Duodenal mucosa (tissue), 2 donors: ENCODE measurements around the gene WNT5B.

Experiments
- H3K27ac ChIP-seq: one replicate; pipeline ENCODE4 v1.7.0; 2013; ENCODE audit warnings: low read depth, low read length
- H3K27me3 ChIP-seq, 2 donors: one replicate each; pipeline ENCODE4 v1.7.0; 2013; ENCODE audit warnings: low read length in 2 of 2, control low read depth in 1 of 2; ENCODE audit not compliant: insufficient read depth in 2 of 2, control insufficient read depth in 1 of 2
- H3K36me3 ChIP-seq, 2 donors: one replicate each; pipeline ENCODE4 v1.7.0; 2013; ENCODE audit warnings: low read length in 2 of 2, control low read depth in 1 of 2; ENCODE audit not compliant: insufficient read depth in 2 of 2, control insufficient read depth in 1 of 2
- H3K4me1 ChIP-seq, 2 donors: one replicate each; pipeline ENCODE4 v1.7.0; 2013; ENCODE audit warnings: low read length in 2 of 2, control low read depth in 1 of 2; ENCODE audit not compliant: insufficient read depth in 2 of 2, control insufficient read depth in 1 of 2
- H3K4me3 ChIP-seq, 2 donors: one replicate each; pipeline ENCODE4 v1.7.0; 2013; ENCODE audit warnings: low read length in 2 of 2, low read depth in 1 of 2
- H3K9ac ChIP-seq, 2 donors: one replicate each; pipeline ENCODE4 v1.7.0; 2013; ENCODE audit warnings: low read length in 2 of 2, low read depth in 1 of 2
- H3K9me3 ChIP-seq, 2 donors: one replicate each; pipeline ENCODE4 v1.7.0; 2013; ENCODE audit warnings: low read length in 2 of 2, control low read depth in 1 of 2; ENCODE audit not compliant: control insufficient read depth in 1 of 2

WNT5B gene

DNA sequence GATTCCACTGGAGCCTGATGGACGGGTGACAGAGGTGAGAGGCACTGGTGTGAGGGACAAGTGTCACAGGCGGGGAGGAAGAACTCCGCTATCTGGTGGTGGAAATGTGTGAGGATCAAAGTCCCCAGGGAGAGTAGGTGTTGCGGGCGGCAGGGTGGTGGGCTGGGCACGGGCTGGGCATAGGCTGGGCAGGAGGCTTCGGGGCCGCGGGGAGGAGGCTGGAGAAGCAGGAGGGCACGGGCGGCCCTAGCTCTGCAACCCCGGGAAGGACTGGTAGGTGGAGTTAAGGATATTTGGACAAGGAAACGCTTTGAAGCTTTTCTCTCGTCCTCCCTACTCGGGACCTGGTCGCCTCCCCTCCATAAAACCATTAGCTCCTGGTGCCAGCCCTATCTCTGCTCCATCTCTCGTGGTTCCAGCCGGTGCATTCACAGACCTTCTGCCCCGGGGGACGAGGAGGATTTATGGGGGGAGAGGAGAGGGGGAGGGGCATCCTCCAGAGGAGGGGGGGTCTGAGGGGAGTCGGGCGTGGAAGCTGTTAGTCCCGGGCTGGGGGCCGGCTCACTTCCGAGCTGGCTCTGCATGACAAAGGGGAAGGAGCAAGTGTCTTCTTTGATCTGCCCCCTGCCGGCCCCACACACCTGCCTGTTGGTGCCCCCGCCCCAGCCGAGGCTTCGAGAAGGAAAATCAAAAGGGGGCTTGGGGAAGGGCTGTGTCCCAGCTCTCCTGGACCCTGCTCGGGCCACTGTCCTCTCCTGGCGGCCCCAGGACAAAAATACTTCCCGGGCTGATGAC is 504 bp downstream of the WNT5B start:
- Histone ChIP-seq H3K36me3 (no peaks in the 10 kb centered on the region), H3K4me1 (peaks cover 19 to 30% of the 10 kb centered on the region in 2 donors), H3K9ac (peak overlapping the region; percentile 24 to 27), H3K27ac (no peak overlapping the region), H3K4me3 (peak overlapping the region; percentile 24 to 60), H3K9me3 (no peaks in the 10 kb centered on the region), H3K27me3 (peaks cover 8% of the 10 kb centered on the region in 2 donors)

- peak overlapping the region in 1 of 2 donors; percentile 32 for H3K9ac ChIP-seq
- H3K27me3 ChIP-seq = peaks cover 8% of the 10 kb centered on the region in 2 donors
- H3K9me3 ChIP-seq = no peaks in the 10 kb centered on the region
- H3K4me3 ChIP-seq = peak overlapping the region; percentile 24 to 60
- H3K27ac ChIP-seq = no peak overlapping the region
- H3K4me1 ChIP-seq = peaks cover 22 to 32% of the 10 kb centered on the region in 2 donors
- no peaks in the 10 kb centered on the region for H3K36me3 ChIP-seq
These were observed 1.2 kb downstream of the WNT5B start for GRCh38 chr12:1630133-1630826.

DNA sequence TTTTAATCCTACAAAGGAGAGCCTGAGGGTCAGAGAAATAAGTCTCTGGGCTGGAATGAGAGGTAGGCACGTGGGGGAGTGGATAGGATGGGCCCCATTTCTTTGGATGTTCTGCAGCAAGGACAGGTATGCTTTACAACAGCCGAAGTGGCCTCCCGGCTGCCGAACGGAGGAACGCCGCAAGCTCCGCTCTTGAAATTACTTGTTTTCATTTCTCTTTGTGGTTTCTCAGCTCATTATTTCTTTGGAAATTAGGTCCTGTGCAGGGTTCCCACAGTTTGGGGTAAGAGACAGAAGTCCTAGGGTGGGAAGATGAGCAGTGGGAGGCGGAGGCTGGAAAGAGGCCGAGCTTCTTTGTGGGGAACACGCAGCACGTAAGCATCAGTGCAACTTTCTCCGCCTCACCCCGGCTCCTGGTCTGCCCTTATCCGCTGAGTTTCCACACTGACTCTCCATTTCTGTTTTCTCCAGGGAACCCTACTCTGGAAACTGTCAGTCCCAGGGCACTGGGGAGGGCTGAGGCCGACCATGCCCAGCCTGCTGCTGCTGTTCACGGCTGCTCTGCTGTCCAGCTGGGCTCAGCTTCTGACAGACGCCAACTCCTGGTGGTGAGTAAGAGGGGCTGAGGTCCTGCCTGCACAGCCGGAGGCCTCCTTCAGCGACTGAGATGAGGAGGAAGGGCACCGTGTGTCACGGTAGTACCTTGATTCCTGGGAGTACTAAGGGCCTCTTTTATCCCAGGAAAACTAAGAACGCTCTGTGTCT is 2.0 kb downstream of the WNT5B start:
- Histone ChIP-seq H3K36me3 (no peaks in the 10 kb centered on the region), H3K27ac (no peak overlapping the region), H3K9me3 (no peaks in the 10 kb centered on the region), H3K4me3 (peak overlapping the region; percentile 24 to 60), H3K4me1 (peaks cover 22 to 29% of the 10 kb centered on the region in 2 donors), H3K27me3 (peaks cover 8% of the 10 kb centered on the region in 2 donors), H3K9ac (no peak overlapping the region)

GRCh38 chr12:1632702-1633101 is 3.7 kb downstream of the WNT5B start:
- Histone ChIP-seq H3K4me1 (peaks cover 22 to 29% of the 10 kb centered on the region in 2 donors), H3K9me3 (no peaks in the 10 kb centered on the region), H3K9ac (no peak overlapping the region), H3K36me3 (no peaks in the 10 kb centered on the region), H3K27ac (no peak overlapping the region), H3K4me3 (no peak overlapping the region), H3K27me3 (peaks cover 5 to 8% of the 10 kb centered on the region in 2 donors)

- no peaks in the 10 kb centered on the region for H3K9me3 ChIP-seq
- H3K27me3 ChIP-seq = peaks cover 5 to 8% of the 10 kb centered on the region in 2 donors
- H3K36me3 ChIP-seq = no peaks in the 10 kb centered on the region
- no peak overlapping the region for H3K4me3 ChIP-seq
- no peak overlapping the region for H3K27ac ChIP-seq
- peaks cover 22 to 29% of the 10 kb centered on the region in 2 donors for H3K4me1 ChIP-seq
- no peak overlapping the region for H3K9ac ChIP-seq
These were observed 4.4 kb downstream of the WNT5B start for GRCh38 chr12:1633459-1633858.

DNA sequence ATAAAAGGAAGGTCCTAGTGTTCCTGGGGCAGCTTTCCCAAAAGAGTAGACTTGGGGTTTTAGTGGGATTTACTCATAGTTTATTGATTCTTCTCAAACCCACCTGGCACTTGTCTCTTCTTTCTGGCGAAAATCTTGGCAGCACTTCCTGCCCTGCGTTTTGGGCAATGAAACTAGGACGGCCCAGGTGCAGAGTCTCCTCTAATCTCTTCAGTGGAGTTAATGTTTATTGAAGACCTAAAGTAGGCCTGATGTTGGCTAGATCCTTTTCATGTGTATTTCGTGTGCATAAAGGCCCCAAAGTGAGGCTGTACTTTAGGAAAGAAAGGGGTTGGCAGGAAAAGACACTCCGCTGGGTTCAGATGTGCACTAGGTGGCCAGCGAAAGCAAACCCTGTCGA is 5.1 kb downstream of the WNT5B start:
- Histone ChIP-seq H3K4me3 (peak overlapping the region in 1 of 2 donors; percentile 34), H3K36me3 (no peaks in the 10 kb centered on the region), H3K9me3 (no peaks in the 10 kb centered on the region), H3K27me3 (peaks cover 5 to 8% of the 10 kb centered on the region in 2 donors), H3K9ac (peak overlapping the region in 1 of 2 donors; percentile 15), H3K4me1 (peaks cover 19 to 25% of the 10 kb centered on the region in 2 donors), H3K27ac (no peak overlapping the region)

DNA sequence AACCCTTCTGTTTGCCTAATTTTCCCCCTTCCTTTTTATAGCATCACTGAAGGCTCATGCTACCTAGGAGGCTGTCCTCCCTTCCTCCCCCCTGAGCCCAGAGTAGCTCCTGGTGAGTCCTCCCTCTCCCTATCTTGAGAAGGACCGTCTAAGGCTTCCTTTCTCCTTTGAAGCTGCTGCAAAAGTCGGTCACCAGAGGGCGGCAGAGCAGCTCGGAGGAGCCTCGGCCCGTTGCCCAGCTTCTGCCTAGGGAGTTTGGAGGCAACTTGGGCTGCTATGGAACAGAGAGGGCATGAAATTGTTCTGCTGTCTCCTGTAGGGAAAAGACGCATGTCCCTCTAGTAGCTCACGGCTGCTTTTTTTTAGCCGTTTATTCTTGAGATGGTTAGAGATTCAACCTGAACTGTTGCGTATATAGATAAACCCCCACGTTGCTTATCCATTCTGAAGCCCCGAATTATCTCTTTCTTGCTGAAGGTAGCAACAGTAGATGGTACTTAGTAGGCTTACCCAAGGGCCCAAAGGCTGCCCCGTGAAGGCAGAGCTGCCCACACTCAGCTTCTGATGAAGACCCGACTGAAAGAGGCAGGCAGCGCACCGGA is 5.7 kb downstream of the WNT5B start:
- H3K9ac ChIP-seq = peak overlapping the region in 1 of 2 donors; percentile 15
- no peaks in the 10 kb centered on the region for H3K9me3 ChIP-seq
- H3K27ac ChIP-seq = no peak overlapping the region
- H3K4me3 ChIP-seq = peak overlapping the region in 1 of 2 donors; percentile 34
- H3K36me3 ChIP-seq = no peaks in the 10 kb centered on the region
- peaks cover 5 to 8% of the 10 kb centered on the region in 2 donors for H3K27me3 ChIP-seq
- H3K4me1 ChIP-seq = peaks cover 16 to 21% of the 10 kb centered on the region in 2 donors

DNA sequence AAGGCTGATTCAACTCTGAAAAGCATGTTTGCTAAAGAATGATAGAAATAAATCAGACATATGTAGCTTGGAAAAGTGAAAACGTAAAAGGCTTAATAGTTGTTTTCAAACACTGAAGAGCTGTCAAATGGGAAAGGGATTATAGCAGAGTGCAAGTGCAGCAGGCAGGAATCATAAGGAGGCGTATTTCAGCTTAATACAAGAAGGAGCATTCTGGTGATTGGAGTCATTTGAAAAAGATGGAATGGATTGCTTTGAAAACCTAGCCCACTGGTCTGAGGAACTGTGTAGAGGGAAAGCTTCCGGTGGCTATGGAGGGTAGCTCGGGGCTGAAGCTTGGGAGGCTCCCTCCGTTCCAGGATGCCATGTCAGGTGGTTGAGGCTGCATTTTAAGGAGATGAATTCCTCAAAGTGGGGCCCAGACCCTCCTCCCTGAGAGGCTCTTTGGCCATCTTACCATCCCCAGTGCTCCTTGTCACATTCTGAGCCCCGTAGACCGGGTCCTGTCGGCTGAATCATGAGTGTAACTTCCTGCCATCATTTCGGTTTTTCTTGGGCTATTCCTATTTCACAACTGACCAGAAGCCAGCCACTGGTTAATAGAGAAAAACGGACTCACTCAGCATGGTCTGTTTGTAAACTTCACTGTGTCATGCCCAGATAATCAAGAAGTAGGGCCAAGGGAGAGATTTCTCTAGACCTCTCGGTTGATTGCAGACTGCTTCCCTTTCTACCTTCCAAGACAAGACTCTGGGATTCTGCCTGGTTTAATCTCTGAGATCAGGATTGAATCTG is 6.5 kb downstream of the WNT5B start:
- Histone ChIP-seq H3K4me1 (peaks cover 14 to 18% of the 10 kb centered on the region in 2 donors), H3K9me3 (no peaks in the 10 kb centered on the region), H3K36me3 (no peaks in the 10 kb centered on the region), H3K4me3 (no peak overlapping the region), H3K9ac (no peak overlapping the region), H3K27ac (no peak overlapping the region), H3K27me3 (peaks cover 4 to 8% of the 10 kb centered on the region in 2 donors)

GRCh38 chr12:1638203-1638602 is 9.2 kb downstream of the WNT5B start:
- Histone ChIP-seq H3K4me3 (no peak overlapping the region), H3K4me1 (peaks cover 12 to 14% of the 10 kb centered on the region in 2 donors)

More at GRCh38 chr12:1638203-1638602, 9.2 kb downstream of the WNT5B start:
- H3K9me3 ChIP-seq = no peaks in the 10 kb centered on the region
- H3K36me3 ChIP-seq = no peaks in the 10 kb centered on the region
- no peak overlapping the region for H3K9ac ChIP-seq
- H3K27ac ChIP-seq = no peak overlapping the region
- no peaks in the 10 kb centered on the region for H3K27me3 ChIP-seq
